Measurements from ENCODE around the gene EEF1A1.
"Not testable (repeated sequence)": the region's sequence is repeated elsewhere in the genome, so short reads cannot be mapped to it uniquely, and the experiment has no call there.

GRCh38 chr6:73566486-73566871 lies 45.6 kb upstream of the EEF1A1 start:
- TF ChIP-seq CTCF (IDR thresholded peaks at IDR 0.05; ENCODE audit: insufficient read depth, low read length, poor library complexity, severe bottlenecking); EZH2phosphoT487 (conservative IDR thresholded peaks at IDR 0.05; ENCODE audit: low read length): not testable (repeated sequence)
